HT-29 (cell line): ENCODE data around the gene PON3. TPM values are rescaled to one million over a fixed set of nuclear protein-coding genes. Genes with fewer than 3 reads are reported as not detected.
"Not testable (repeated sequence)": the region's sequence is repeated elsewhere in the genome, so short reads cannot be mapped to it uniquely, and the experiment has no call there.

Experiments
- DNase-seq: peaks from one replicate; pipeline ENCODE4 v3.0.0-alpha.2; 2015; ENCODE audit warnings: low spot score
- total RNA-seq: library from RNA; depleted of rRNA; stranded (reverse); fragments of >200 nt; shearing (Covaris generic); gene quantifications from 2 replicates; pipeline ENCODE4 v1.2.3, GENCODE V29; 2014

Gene PON3
- total RNA-seq, 1 experiment from 2014 or later: 3.6 TPM

- DNase-seq: no peak
Observed at GRCh38 chr7:95412075-95412474, 15.9 kb upstream of the PON3 start.

DNA sequence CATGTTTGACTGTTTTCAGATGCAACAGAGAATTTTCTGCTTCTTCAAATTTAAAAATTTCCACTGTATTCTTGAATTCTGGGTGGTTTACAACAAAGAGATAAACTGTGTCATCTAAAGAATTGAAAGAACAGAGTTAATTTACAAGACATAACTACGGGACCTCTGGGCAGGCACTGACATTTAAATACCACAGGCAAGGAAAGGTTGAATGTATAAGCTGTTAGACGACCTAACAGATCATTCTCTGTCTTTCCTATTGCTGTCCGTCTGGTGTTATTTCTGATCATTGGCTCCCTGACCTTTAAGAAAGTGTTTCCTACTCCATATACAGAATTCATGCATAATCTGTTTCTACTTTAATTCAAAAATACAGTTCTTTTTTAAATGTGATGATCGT is 15.5 kb upstream of the PON3 start:
- no peak for DNase-seq

GRCh38 chr7:95411036-95411435 is 14.9 kb upstream of the PON3 start:
- no peak for DNase-seq

- no peak for DNase-seq
Observed at GRCh38 chr7:95407751-95408150, 11.6 kb upstream of the PON3 start.

GRCh38 chr7:95405800-95406199 is 9.6 kb upstream of the PON3 start:
- DNase-seq: no peak

GRCh38 chr7:95405208-95405607 is 9.0 kb upstream of the PON3 start:
- no peak for DNase-seq

DNA sequence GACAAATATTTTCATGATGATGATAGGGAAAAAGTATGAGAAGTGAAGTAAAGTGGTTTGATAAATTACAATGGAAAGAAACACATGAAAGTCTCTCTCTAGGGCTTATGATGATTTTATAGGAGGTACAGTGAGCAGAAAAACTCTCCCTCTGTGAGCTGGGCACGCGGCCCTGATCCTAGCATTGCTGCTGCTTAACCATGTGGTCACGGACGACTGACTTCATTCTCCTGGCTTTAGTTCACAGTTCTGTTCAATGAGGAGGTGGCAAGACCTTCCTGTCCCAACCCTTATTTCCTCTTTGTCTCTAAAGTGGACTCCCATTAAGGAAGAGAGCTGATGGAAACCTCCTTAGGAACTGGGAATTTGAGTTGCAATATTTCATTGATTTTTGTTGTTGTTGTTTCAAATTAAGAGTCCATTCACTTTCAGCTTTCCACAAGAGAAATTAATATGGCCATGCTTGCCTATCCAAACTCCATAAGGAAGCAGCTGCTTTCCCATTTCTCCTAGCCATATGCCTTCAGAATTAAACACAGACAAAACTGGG is 8.2 kb upstream of the PON3 start:
- no peak for DNase-seq

DNA sequence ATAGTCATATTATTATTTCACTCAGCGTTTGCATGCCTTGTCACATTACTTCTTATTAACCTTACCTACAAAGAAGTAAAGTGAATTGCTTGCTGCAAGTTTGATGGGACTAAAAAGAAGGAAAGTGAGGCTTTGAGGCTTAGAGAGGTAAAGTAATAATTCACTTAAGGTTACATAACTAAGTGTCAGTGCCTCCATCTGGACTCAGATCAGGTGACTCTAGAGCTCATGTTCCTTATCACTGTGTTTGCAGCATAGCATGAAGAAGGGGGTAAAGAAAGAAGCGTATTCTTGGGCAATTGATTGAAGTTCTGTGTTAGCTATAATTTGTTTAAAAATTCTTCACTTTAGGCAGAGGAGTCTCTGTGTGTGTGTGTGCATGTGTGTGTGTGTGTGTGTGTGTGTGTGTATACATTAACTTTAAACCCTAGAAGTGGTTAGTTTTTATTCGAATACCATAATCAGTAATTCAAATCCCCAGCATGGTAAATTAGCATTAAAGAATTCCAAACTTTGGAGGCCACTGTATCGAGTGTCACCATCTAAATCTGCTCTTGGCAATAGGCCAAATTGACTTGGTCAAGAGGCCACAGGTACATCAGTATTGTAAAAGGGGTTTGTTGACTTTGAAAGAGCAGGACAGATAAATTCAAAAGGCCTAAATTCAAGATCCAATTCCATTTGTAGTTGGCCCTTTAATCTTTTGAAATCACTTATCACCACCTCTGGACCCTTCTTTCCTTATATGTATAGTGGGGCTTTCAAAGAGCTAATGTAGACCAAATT is 2.2 kb upstream of the PON3 start:
- DNase-seq: no peak

DNA sequence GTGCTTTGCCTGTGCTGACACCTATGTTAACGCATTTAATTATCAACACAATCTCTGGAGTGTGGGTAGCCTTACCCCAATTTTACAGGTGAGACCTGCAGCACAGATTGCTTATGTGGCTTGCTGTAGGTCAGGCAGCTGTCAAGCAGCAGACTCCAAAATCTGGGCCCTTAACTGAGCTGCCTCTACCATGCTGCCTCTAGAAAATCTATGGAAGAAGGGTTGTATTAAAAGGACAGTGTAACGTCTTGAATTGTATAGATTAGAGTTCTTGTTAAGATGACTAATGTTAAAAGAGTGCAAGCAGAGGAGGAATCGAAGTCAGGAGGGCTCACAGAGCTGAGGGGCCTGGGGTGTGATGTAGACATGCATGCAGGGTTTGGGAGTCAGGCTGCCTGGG is 1.2 kb upstream of the PON3 start:
- DNase-seq: no peak

DNA sequence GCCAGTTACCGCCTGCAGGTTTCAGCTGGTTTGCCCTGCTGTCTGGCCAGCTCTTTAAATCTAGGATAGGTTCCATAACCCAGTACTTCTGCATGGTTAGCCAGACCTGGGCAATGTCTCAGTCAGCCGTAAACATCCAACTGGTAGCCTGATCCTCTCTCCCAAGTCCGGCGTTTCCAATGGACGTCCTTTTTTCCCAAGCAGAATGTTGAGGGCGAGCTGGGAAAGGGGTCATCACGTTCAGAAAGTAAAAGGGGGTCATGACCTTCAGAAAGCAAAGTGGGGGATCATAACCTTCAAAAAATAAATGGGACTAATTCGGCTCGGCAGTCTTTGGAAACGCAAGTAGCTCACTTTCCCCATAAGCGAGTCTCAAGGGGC is 430 bp downstream of the PON3 start:
- peak; percentile 33 for DNase-seq

- no peak for DNase-seq
Observed at GRCh38 chr7:95394370-95394769, 1.8 kb downstream of the PON3 start.

- no peak for DNase-seq
Observed at GRCh38 chr7:95391761-95392160, 4.4 kb downstream of the PON3 start.

- DNase-seq: no peak
Observed at GRCh38 chr7:95389516-95389915, 6.7 kb downstream of the PON3 start.

GRCh38 chr7:95379457-95379856 is 16.7 kb downstream of the PON3 start:
- not testable (repeated sequence) for DNase-seq

GRCh38 chr7:95376632-95377400 is 19.4 kb downstream of the PON3 start:
- no peak for DNase-seq

- DNase-seq: no peak
Observed at GRCh38 chr7:95375591-95376257, 20.5 kb downstream of the PON3 start.

DNA sequence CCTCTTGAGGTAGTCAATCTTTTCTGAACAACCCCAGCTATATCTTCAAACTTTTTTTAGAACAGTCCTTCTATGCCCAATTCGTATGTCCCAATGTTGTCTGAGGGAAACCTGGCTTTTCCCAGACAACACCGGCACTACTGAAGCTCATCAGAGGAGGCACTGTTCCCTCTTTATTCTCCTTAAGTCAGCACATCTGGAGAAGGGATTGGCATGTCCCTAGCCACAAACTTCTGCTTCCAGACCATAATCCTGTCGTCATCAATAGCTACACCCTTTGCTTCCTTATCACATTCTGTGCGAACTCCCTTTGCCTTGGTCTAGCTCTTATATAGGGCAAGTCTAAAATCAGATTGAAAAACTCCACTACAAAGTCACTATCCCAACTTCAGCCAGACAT is 22.9 kb downstream of the PON3 start:
- DNase-seq: no peak

DNA sequence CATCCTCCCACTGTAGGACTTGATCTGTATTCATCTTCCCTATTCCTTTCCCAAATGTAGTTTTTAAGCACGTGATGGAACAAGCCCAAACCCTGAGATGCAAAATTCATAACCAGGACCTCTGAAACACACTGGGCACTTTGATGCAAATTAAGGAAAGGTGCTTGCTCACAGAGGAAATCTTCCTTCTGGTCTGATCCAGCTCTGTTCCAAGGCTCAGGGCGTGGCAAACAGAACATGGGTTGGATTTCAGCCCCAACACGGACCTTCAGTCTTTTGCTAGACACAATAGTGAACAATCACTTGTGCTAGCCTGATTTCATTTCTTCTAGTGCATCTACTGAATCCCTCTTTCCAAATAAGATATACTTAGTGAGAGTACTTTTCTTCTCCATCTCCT is 27.9 kb downstream of the PON3 start:
- DNase-seq: no peak

- no peak for DNase-seq
Observed at GRCh38 chr7:95367606-95368005, 28.6 kb downstream of the PON3 start.

- no peak for DNase-seq
Observed at GRCh38 chr7:95365151-95365550, 31.0 kb downstream of the PON3 start.

GRCh38 chr7:95357623-95358022 is 38.6 kb downstream of the PON3 start:
- DNase-seq: no peak

DNA sequence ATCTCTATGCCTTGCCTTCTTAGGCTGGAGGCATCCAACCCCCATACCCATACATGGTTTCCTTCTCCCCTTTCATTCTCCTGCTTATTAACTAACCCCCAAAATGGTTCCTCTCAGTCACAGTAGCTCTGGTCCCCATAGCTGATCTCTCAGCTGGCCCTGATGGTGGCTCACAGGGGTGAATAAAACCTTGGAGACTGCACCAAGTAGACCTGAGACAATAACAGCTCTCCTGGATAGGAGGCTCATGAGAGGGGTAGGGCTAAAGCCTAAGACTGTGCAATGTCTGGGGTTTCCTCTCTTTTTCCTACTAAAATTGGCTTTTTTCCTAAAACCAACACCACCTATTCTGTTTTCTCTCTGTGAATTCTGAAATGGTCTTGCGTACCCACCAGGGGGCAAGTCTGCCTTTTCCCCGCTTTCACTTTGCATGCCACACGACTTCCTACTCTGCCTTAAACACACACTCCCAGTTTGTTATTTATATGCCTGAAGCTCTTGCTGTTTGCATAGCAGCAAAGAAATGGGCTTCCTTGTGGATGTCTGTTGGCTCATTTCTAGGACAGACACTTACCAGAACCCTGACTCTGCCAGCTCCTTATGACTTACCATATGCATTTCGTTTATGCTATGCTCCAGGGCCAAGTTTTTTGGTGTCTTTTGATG is 53.4 kb downstream of the PON3 start:
- no peak for DNase-seq
